CMK (cell line): Measurements from ENCODE around the gene IER3.

Source experiments
- DNase-seq: peaks from one replicate; pipeline ENCODE4 v3.0.0-alpha.2; 2010; ENCODE audit warnings: low read depth

The IER3 gene

GRCh38 chr6:30747902-30748769, 3.8 kb upstream of the IER3 start:
- DNase-seq = no peak

- DNase-seq = no peak
These were observed 2.9 kb upstream of the IER3 start for GRCh38 chr6:30747300-30747687.

GRCh38 chr6:30743099-30744053, 971 bp downstream of the IER3 start:
- DNase-seq = no peak

GRCh38 chr6:30742316-30743098, 1.8 kb downstream of the IER3 start, which contains the start of gene FLOT1:
Gene FLOT1, minus strand, starts transcription at chr6:30742687. Its CDS starts 498 bp downstream, at chr6:30742189.
- DNase-seq = peak; percentile 89

GRCh38 chr6:30741789-30742315, 2.5 kb downstream of the IER3 start:
- no peak for DNase-seq

- no peak for DNase-seq
These were observed 3.1 kb downstream of the IER3 start for GRCh38 chr6:30741063-30741779.

- DNase-seq = no peak
These were observed 3.8 kb downstream of the IER3 start for GRCh38 chr6:30740540-30740870.

GRCh38 chr6:30738532-30738931, 5.8 kb downstream of the IER3 start:
- DNase-seq = no peak

GRCh38 chr6:30735668-30736314, 8.6 kb downstream of the IER3 start:
- no peak for DNase-seq

GRCh38 chr6:30732237-30732943, 12.0 kb downstream of the IER3 start:
- no peak for DNase-seq

- no peak for DNase-seq
These were observed 13.5 kb downstream of the IER3 start for GRCh38 chr6:30730601-30731435.

- DNase-seq = no peak
These were observed 16.3 kb downstream of the IER3 start for GRCh38 chr6:30727920-30728553.

- DNase-seq = no peak
These were observed 17.6 kb downstream of the IER3 start for GRCh38 chr6:30726506-30727413.

GRCh38 chr6:30725713-30726505, 18.4 kb downstream of the IER3 start:
- no peak for DNase-seq

GRCh38 chr6:30724906-30725667, 19.3 kb downstream of the IER3 start:
- no peak for DNase-seq
